Cardiac septum (tissue), 1 donor: ENCODE data around the gene ADGRA3. TPM values are rescaled to one million over a fixed set of nuclear protein-coding genes. Genes with fewer than 3 reads are reported as not detected.

Experiments
- DNase-seq: peaks from one replicate; pipeline ENCODE4 v3.0.0-alpha.2; 2020; ENCODE audit warnings: low spot score
- intact Hi-C: fragments of 100-400 bp; cut with DNase I; formaldehyde crosslinking; loops from one replicate; pipeline ENCODE4 v1.14.0; 2022
- total RNA-seq: library from RNA; stranded (reverse); fragmentation: NEBNext Ultra II Directional; extraction: Animal tissue kit (Norgen Biotek cat#: 25700); gene quantifications from one replicate; pipeline ENCODE4 v1.2.1, GENCODE V29; 2021
- donor health status: DM: no; HTN: no; CAD: no.

The ADGRA3 gene
- total RNA-seq, 1 donor from 2014 or later = 23.3 TPM

GRCh38 chr4:22457348-22457747, 58.5 kb downstream of the ADGRA3 start:
- DNase-seq = no peak
- intact Hi-C loops = no loop called here

- no peak for DNase-seq
- intact Hi-C loops = no loop called here
These were observed 59.6 kb downstream of the ADGRA3 start for GRCh38 chr4:22456291-22456690.

GRCh38 chr4:22454955-22455354, 60.9 kb downstream of the ADGRA3 start:
- no peak for DNase-seq
- intact Hi-C loops = no loop called here

GRCh38 chr4:22454216-22454838, 61.5 kb downstream of the ADGRA3 start:
- intact Hi-C loops = no loop called here
- no peak for DNase-seq

- DNase-seq = no peak
- intact Hi-C loops = no loop called here
These were observed 71.1 kb downstream of the ADGRA3 start for GRCh38 chr4:22444813-22445212.

- no peak for DNase-seq
- intact Hi-C loops = no loop called here
These were observed 72.9 kb downstream of the ADGRA3 start for GRCh38 chr4:22442956-22443355.

GRCh38 chr4:22440999-22441398, 74.9 kb downstream of the ADGRA3 start:
- no peak for DNase-seq
- intact Hi-C loops = no loop called here

- intact Hi-C loops = no loop called here
- no peak for DNase-seq
These were observed 75.9 kb downstream of the ADGRA3 start for GRCh38 chr4:22439947-22440346.

- intact Hi-C loops = no loop called here
- no peak for DNase-seq
These were observed 80.2 kb downstream of the ADGRA3 start for GRCh38 chr4:22435652-22436051.

- intact Hi-C loops = loop anchor here (5.0 kb wide), 1 partner anchor 172 kb away; no protein-coding TSS in a partner anchor
- no peak for DNase-seq
These were observed 81.0 kb downstream of the ADGRA3 start for GRCh38 chr4:22434895-22435294.

- no peak for DNase-seq
- intact Hi-C loops = loop anchor here (5.0 kb wide), 1 partner anchor 177 kb away; no protein-coding TSS in a partner anchor
These were observed 85.2 kb downstream of the ADGRA3 start for GRCh38 chr4:22430626-22431025.

GRCh38 chr4:22428441-22428840, 87.4 kb downstream of the ADGRA3 start:
- intact Hi-C loops = no loop called here
- DNase-seq = no peak

- intact Hi-C loops = no loop called here
- DNase-seq = no peak
These were observed 88.2 kb downstream of the ADGRA3 start for GRCh38 chr4:22427675-22428074.

GRCh38 chr4:22420291-22420690, 95.6 kb downstream of the ADGRA3 start:
- DNase-seq = no peak
- intact Hi-C loops = no loop called here

- DNase-seq = no peak
- intact Hi-C loops = loop anchor here (5.0 kb wide), 1 partner anchor 100 kb away; the partner anchor contains the start of gene ADGRA3
These were observed 98.5 kb downstream of the ADGRA3 start for GRCh38 chr4:22417408-22417807.

GRCh38 chr4:22416403-22416802, 99.5 kb downstream of the ADGRA3 start:
- intact Hi-C loops = loop anchor here (5.0 kb wide), 1 partner anchor 101 kb away; the partner anchor contains the start of gene ADGRA3
- DNase-seq = no peak

- DNase-seq = no peak
- intact Hi-C loops = loop anchor here (5.0 kb wide), 3 partner anchors 102 to 277 kb away; partner anchors contain the start of genes ADGRA3 and GBA3
These were observed 101.0 kb downstream of the ADGRA3 start for GRCh38 chr4:22414833-22415232.

GRCh38 chr4:22413471-22413870, 102.4 kb downstream of the ADGRA3 start:
- DNase-seq = no peak
- intact Hi-C loops = loop anchor here (5.0 kb wide), 2 partner anchors 194 to 279 kb away; partner anchors contain the start of gene GBA3

- DNase-seq = no peak
- intact Hi-C loops = loop anchor here (5.0 kb wide), 2 partner anchors 195 to 280 kb away; partner anchors contain the start of gene GBA3
These were observed 103.9 kb downstream of the ADGRA3 start for GRCh38 chr4:22412013-22412412.

GRCh38 chr4:22410645-22411247, 105.1 kb downstream of the ADGRA3 start:
- intact Hi-C loops = loop anchor here (5.0 kb wide), 2 partner anchors 197 to 282 kb away; partner anchors contain the start of gene GBA3

GRCh38 chr4:22408474-22408873, 107.4 kb downstream of the ADGRA3 start:
- intact Hi-C loops = no loop called here

More at GRCh38 chr4:22410645-22411247, 105.1 kb downstream of the ADGRA3 start:
- no peak for DNase-seq

More at GRCh38 chr4:22408474-22408873, 107.4 kb downstream of the ADGRA3 start:
- DNase-seq = no peak
